Effector memory CD4-positive, alpha-beta T cell (primary cell): ENCODE data around the gene B3GAT1.

ENCODE experiments used
- DNase-seq, 3 donors: peaks; one replicate each; pipeline ENCODE4 v3.0.0-alpha.2; 2020
- H3K27ac ChIP-seq: 2 replicates; pipeline ENCODE4 v1.7.0; 2013; ENCODE audit warnings: mild to moderate bottlenecking, low read length, moderate library complexity; ENCODE audit not compliant: insufficient read depth, poor library complexity, severe bottlenecking
- H3K27me3 ChIP-seq: replicated peaks from 2 replicates; pipeline ENCODE4 v1.7.0; 2013; ENCODE audit warnings: mild to moderate bottlenecking, low read length; ENCODE audit not compliant: insufficient read depth, control insufficient read depth, poor library complexity, severe bottlenecking
- H3K36me3 ChIP-seq: 2 replicates; pipeline ENCODE4 v1.7.0; 2013; ENCODE audit warnings: mild to moderate bottlenecking, low read length, moderate library complexity; ENCODE audit not compliant: control insufficient read depth, insufficient read depth
- H3K4me1 ChIP-seq: 2 replicates; pipeline ENCODE4 v1.7.0; 2013; ENCODE audit warnings: low read length, mild to moderate bottlenecking; ENCODE audit not compliant: control insufficient read depth, insufficient read depth, poor library complexity, severe bottlenecking
- H3K4me3 ChIP-seq: 2 replicates; pipeline ENCODE4 v1.7.0; 2013; ENCODE audit warnings: low read length, low read depth, mild to moderate bottlenecking; ENCODE audit not compliant: insufficient read depth, poor library complexity, severe bottlenecking
- H3K9me3 ChIP-seq: 2 replicates; pipeline ENCODE4 v1.7.0; 2013; ENCODE audit warnings: mild to moderate bottlenecking, low read length, moderate library complexity; ENCODE audit not compliant: control insufficient read depth

Gene B3GAT1

DNA sequence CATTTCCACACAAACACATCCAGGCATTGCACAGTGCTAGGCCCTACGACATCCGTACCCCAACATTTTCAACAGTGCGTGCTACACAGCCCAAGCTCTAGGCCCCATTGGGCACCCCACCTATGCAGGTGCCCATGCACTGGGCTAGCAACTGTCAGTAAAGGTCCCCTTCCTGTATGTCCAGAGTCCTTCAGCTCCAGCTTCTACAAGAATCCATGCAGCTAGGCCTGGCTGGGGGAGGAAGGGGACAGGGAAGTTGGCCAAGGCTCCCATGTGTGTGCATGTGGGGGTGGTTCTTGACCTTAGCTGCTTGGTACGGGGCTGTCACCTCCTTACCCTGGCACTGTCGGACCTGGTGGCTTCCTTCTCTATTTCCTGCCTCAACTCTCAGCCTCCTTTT, 1.3 kb downstream of the B3GAT1 start:
- Histone ChIP-seq H3K4me1 (peaks cover 12% of the 10 kb centered on the region), H3K9me3 (no peaks in the 10 kb centered on the region), H3K4me3 (peak overlapping the region; percentile 51), H3K27ac (no peak overlapping the region), H3K36me3 (no peaks in the 10 kb centered on the region), H3K27me3 (peaks cover 8% of the 10 kb centered on the region)
- DNase-seq, result no peak

GRCh38 chr11:134409552-134410429, 2.3 kb downstream of the B3GAT1 start:
- H3K27ac ChIP-seq, result no peak overlapping the region
- no peaks in the 10 kb centered on the region for H3K9me3 ChIP-seq
- peaks cover 8% of the 10 kb centered on the region for H3K27me3 ChIP-seq
- DNase-seq, result no peak
- no peak overlapping the region for H3K4me3 ChIP-seq
- H3K36me3 ChIP-seq, result no peaks in the 10 kb centered on the region
- H3K4me1 ChIP-seq, result peaks cover 12% of the 10 kb centered on the region

DNA sequence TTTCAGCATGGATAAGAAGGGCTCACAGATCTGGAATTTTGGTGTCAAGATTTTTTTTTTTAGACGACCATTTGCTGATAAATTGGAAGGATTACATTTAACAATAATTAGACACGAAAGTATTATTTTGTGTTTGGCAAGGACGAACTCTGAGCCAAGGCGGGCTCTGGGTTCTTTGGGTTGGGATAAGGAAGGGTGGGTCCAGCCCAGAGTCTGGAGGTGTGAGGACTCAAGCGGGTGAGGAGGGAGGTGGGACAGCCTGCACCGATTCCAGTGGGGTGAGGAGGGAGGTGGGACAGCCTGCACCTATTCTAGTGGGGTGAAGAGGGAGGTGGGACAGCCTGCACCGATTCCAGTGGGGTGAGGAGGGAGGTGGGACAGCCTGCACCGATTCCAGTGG, 4.1 kb downstream of the B3GAT1 start:
- H3K4me1 ChIP-seq, result peaks cover 12% of the 10 kb centered on the region
- no peak for DNase-seq
- H3K4me3 ChIP-seq, result no peak overlapping the region
- H3K36me3 ChIP-seq, result no peaks in the 10 kb centered on the region
- peaks cover 8% of the 10 kb centered on the region for H3K27me3 ChIP-seq
- no peaks in the 10 kb centered on the region for H3K9me3 ChIP-seq
- H3K27ac ChIP-seq, result no peak overlapping the region

DNA sequence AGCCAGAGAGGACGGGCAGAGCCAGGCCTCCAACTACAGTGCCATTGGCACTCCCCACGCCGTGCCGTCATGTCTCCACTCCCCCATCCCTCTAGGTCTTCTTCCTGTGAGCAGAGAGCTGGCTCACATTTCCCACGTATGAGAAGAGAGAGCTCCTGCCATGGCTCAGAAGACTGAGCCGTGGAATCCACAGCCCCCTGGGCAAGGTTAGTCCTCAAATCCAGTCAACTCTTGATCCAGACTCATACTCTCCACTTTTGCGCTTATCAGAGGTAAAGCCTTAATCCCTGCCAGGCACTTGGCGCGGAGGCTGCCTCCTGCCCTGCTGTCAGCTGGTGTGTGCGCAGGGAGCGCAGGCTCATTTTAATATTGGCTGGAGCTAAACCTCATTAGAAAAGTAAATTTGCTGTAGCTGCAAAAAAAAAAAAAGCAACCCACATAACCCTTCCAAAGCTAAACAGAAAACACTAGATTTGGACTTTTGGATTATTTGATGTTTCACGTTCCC, 4.7 kb downstream of the B3GAT1 start:
- no peaks in the 10 kb centered on the region for H3K36me3 ChIP-seq
- H3K4me1 ChIP-seq, result peaks cover 9% of the 10 kb centered on the region
- no peak for DNase-seq
- H3K9me3 ChIP-seq, result no peaks in the 10 kb centered on the region
- H3K27me3 ChIP-seq, result peaks cover 8% of the 10 kb centered on the region
- H3K27ac ChIP-seq, result no peak overlapping the region
- no peak overlapping the region for H3K4me3 ChIP-seq

DNA sequence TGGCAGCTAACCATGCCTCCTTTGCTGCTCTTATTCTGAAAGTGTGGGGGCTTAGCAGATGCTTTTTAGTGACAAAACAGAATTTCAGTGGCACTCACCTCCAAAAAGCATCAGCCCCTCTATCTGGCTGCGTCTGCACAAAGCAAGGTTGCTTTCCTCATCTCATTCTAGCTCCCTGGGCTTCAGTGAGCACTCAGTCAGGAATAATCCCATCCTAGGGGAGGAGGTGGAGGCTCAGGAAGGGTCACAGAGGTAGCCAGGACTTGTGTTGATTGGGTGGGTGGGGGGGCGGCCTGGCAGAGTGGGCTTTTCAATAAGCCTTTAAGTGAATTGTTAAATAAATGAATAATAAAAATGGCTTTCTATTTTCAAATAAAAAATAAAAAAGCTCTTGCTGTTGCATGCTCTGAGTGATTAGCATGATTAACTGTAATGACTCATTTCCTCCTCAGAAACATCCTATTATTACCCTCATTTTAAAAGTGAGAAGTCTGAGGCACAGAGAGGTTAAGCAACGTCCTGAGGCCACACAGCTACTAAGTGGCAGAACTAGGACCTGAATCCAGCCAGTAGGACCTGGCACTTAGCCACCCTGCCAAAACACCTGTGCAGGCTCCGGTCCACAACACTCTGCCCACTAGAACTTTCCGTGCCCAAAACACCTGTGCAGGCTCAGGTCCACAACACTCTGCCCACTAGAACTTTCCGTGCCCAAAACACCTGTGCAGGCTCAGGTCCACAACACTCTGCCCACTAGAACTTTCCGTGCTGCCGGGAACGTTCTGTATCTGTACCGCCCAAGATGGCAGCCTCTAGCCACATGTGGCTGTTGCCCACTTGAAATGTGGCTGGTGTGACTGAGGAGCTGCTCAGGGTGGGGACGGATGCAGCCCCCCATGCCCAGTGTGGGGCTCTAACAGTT, 5.5 kb downstream of the B3GAT1 start:
- Histone ChIP-seq H3K27me3 (peaks cover 7% of the 10 kb centered on the region), H3K27ac (no peak overlapping the region), H3K4me3 (no peak overlapping the region), H3K4me1 (peaks cover 7% of the 10 kb centered on the region), H3K36me3 (no peaks in the 10 kb centered on the region), H3K9me3 (no peaks in the 10 kb centered on the region)
- DNase-seq, result no peak

- Histone ChIP-seq H3K4me3 (no peak overlapping the region), H3K27ac (no peak overlapping the region), H3K4me1 (no peaks in the 10 kb centered on the region), H3K36me3 (no peaks in the 10 kb centered on the region), H3K9me3 (no peaks in the 10 kb centered on the region), H3K27me3 (peaks cover 3% of the 10 kb centered on the region)
- DNase-seq, result no peak
Measured at GRCh38 chr11:134405841-134406240, 6.2 kb downstream of the B3GAT1 start.

- Histone ChIP-seq H3K27me3 (peaks cover 3% of the 10 kb centered on the region), H3K27ac (no peak overlapping the region), H3K36me3 (no peaks in the 10 kb centered on the region), H3K4me1 (no peaks in the 10 kb centered on the region), H3K9me3 (no peaks in the 10 kb centered on the region), H3K4me3 (no peak overlapping the region)
- no peak for DNase-seq
Measured at GRCh38 chr11:134405436-134405835, 6.6 kb downstream of the B3GAT1 start.

- H3K4me1 ChIP-seq, result no peaks in the 10 kb centered on the region
- H3K27ac ChIP-seq, result no peak overlapping the region
- H3K36me3 ChIP-seq, result no peaks in the 10 kb centered on the region
- peaks cover 3% of the 10 kb centered on the region for H3K27me3 ChIP-seq
- H3K9me3 ChIP-seq, result no peaks in the 10 kb centered on the region
- H3K4me3 ChIP-seq, result no peak overlapping the region
- DNase-seq, result no peak
Measured at GRCh38 chr11:134404575-134405341, 7.3 kb downstream of the B3GAT1 start.

DNA sequence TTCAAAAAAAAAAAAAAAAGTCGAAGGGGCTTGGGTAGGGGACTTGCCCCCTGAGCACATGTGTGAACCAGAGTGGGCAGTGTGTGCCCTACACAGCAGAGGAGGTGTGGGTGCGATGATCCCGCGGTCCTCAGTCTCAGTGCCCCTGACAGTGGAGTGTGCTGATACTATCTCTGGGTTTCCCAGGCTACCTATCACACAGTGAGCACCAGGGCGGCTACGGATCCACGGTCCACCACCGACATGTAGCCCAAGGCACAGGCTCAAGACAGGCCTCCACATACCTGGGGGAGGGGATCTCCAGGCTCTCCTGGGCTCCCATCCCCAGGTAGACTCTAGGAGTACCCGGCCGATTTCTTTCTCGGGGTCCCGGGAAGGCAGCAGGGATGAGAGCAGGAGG, 9.1 kb downstream of the B3GAT1 start:
- Histone ChIP-seq H3K27ac (no peak overlapping the region), H3K4me3 (no peak overlapping the region), H3K4me1 (no peaks in the 10 kb centered on the region), H3K27me3 (peaks cover 3% of the 10 kb centered on the region), H3K36me3 (no peaks in the 10 kb centered on the region), H3K9me3 (no peaks in the 10 kb centered on the region)
- no peak for DNase-seq
